ENCODE data around the gene SGSH. TPM values are rescaled to one million over a fixed set of nuclear protein-coding genes. Genes with fewer than 3 reads are reported as not detected.

SGSH gene
- total RNA-seq, 1 experiment from 2014 or later, result 33.4 TPM

DNA sequence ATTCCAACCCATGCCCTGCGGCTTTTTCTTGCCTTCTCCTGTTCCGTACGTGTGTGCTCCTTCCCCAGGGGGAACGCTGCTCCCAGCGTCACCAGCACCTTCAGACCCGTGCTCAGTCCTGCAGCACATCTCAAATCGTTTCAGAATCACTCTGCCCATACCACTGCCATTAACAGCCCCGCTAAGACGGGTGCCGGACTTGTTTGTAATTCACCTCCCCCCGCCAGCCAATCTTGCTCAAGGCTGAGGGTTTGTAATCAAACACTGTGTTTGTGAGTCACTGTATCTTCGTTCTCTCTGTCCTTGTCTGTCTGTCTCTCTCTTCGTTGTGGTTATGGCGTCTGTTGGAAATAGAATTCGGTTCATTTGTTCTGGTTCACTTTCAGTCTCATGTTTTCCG lies 33.0 kb downstream of the SGSH start:
- ChIA-PET CTCF (interaction anchor here (0.7 kb wide), 1 partner anchor 9 kb away, joined by 4 read pairs; no protein-coding TSS in a partner anchor), POLR2A (ENCODE audit: low non-redundant PET) (no interaction called here)
- Histone ChIP-seq H3K9me3 (ENCODE audit: low read depth, low read length, poor library complexity, severe bottlenecking) (no peaks in the 10 kb centered on the region), H3K4me1 (ENCODE audit: insufficient read depth, low read length, poor library complexity, severe bottlenecking) (no peaks in the 10 kb centered on the region), H3K27ac (ENCODE audit: low read depth, low read length, poor library complexity, severe bottlenecking) (no peak overlapping the region), H3K4me3 (ENCODE audit: low read depth, low read length, poor library complexity, severe bottlenecking) (no peak overlapping the region), H3K36me3 (ENCODE audit: insufficient read depth, low read length, poor library complexity, severe bottlenecking) (no peaks in the 10 kb centered on the region), H3K27me3 (replicated peaks; ENCODE audit: insufficient read depth, low read depth, low read length, poor library complexity) (no peaks in the 10 kb centered on the region)
- DNase-seq (ENCODE audit: low spot score), result no peak
- no TSS peak for BruUV-seq (replicated peaks)
- no peak for TF ChIP-seq EZH2 (IDR thresholded peaks at IDR 0.05; ENCODE audit: borderline replicate concordance, low read depth, low read length, poor library complexity, severe bottlenecking)
- TF ChIP-seq, protein P1, sequence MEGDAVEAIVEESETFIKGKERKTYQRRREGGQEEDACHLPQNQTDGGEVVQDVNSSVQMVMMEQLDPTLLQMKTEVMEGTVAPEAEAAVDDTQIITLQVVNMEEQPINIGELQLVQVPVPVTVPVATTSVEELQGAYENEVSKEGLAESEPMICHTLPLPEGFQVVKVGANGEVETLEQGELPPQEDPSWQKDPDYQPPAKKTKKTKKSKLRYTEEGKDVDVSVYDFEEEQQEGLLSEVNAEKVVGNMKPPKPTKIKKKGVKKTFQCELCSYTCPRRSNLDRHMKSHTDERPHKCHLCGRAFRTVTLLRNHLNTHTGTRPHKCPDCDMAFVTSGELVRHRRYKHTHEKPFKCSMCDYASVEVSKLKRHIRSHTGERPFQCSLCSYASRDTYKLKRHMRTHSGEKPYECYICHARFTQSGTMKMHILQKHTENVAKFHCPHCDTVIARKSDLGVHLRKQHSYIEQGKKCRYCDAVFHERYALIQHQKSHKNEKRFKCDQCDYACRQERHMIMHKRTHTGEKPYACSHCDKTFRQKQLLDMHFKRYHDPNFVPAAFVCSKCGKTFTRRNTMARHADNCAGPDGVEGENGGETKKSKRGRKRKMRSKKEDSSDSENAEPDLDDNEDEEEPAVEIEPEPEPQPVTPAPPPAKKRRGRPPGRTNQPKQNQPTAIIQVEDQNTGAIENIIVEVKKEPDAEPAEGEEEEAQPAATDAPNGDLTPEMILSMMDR (conservative IDR thresholded peaks at IDR 0.05; ENCODE audit: low read depth, low read length), result no peak
- intact Hi-C loops (cut with micrococcal nuclease; ENCODE audit: unreplicated experiment), result no loop called here

- DNase-seq (ENCODE audit: low spot score), result no peak
- Histone ChIP-seq H3K4me3 (ENCODE audit: low read depth, low read length, poor library complexity, severe bottlenecking) (no peak overlapping the region), H3K36me3 (ENCODE audit: insufficient read depth, low read length, poor library complexity, severe bottlenecking) (no peaks in the 10 kb centered on the region), H3K27me3 (replicated peaks; ENCODE audit: insufficient read depth, low read depth, low read length, poor library complexity) (no peaks in the 10 kb centered on the region), H3K4me1 (ENCODE audit: insufficient read depth, low read length, poor library complexity, severe bottlenecking) (no peaks in the 10 kb centered on the region), H3K9me3 (ENCODE audit: low read depth, low read length, poor library complexity, severe bottlenecking) (no peaks in the 10 kb centered on the region), H3K27ac (ENCODE audit: low read depth, low read length, poor library complexity, severe bottlenecking) (no peak overlapping the region)
- CTCF ChIA-PET, result no interaction called here
- intact Hi-C loops (cut with micrococcal nuclease; ENCODE audit: unreplicated experiment), result no loop called here
- TF ChIP-seq EZH2 (IDR thresholded peaks at IDR 0.05; ENCODE audit: borderline replicate concordance, low read depth, low read length, poor library complexity, severe bottlenecking), result no peak
- TF ChIP-seq, protein P1 (conservative IDR thresholded peaks at IDR 0.05; ENCODE audit: low read depth, low read length), result no peak
- POLR2A ChIA-PET (ENCODE audit: low non-redundant PET), result no interaction called here
- BruUV-seq (replicated peaks), result no TSS peak
Measured at GRCh38 chr17:80185968-80186367, 34.2 kb downstream of the SGSH start.

GRCh38 chr17:80184423-80184714 lies 35.8 kb downstream of the SGSH start:
- Histone ChIP-seq H3K9me3 (ENCODE audit: low read depth, low read length, poor library complexity, severe bottlenecking) (no peaks in the 10 kb centered on the region), H3K27me3 (replicated peaks; ENCODE audit: insufficient read depth, low read depth, low read length, poor library complexity) (no peaks in the 10 kb centered on the region), H3K36me3 (ENCODE audit: insufficient read depth, low read length, poor library complexity, severe bottlenecking) (no peaks in the 10 kb centered on the region), H3K4me3 (ENCODE audit: low read depth, low read length, poor library complexity, severe bottlenecking) (no peak overlapping the region), H3K27ac (ENCODE audit: low read depth, low read length, poor library complexity, severe bottlenecking) (no peak overlapping the region), H3K4me1 (ENCODE audit: insufficient read depth, low read length, poor library complexity, severe bottlenecking) (no peaks in the 10 kb centered on the region)
- no TSS peak for BruUV-seq (replicated peaks)
- ChIA-PET CTCF (interaction anchor here (0.5 kb wide), 1 partner anchor 381 kb away, joined by 5 read pairs; no protein-coding TSS in a partner anchor), POLR2A (ENCODE audit: low non-redundant PET) (no interaction called here)
- intact Hi-C loops (cut with micrococcal nuclease; ENCODE audit: unreplicated experiment), result no loop called here
- no peak for DNase-seq (ENCODE audit: low spot score)
- TF ChIP-seq EZH2 (IDR thresholded peaks at IDR 0.05; ENCODE audit: borderline replicate concordance, low read depth, low read length, poor library complexity, severe bottlenecking), result no peak
- TF ChIP-seq, protein P1 (conservative IDR thresholded peaks at IDR 0.05; ENCODE audit: low read depth, low read length), result no peak

Measured in A673 (cell line).